Right lobe of liver (tissue), 6 donors: ENCODE measurements around the gene MAP2K2. TPM values are rescaled to one million over a fixed set of nuclear protein-coding genes. Genes with fewer than 3 reads are reported as not detected.

Source experiments
- ATAC-seq, 4 donors: fragments of 200-7000 bp; cut with Tn5 transposase; one replicate each; pipeline ENCODE4 v1.9.1; 2020; ENCODE audit warnings: mild to moderate bottlenecking in 4 of 4, moderate library complexity in 4 of 4
- DNase-seq, 3 donors: peaks; one replicate each; pipeline ENCODE4 v3.0.0-alpha.2; 2020
- H3K27ac ChIP-seq, 3 donors: fragments of 200-600 bp; one replicate each; pipeline ENCODE4 v1.8.0; 2022
- H3K27me3 ChIP-seq, 2 donors: fragments of 200-600 bp; one replicate each; pipeline ENCODE4 v1.8.0; 2022
- H3K36me3 ChIP-seq, 4 donors: fragments of 200-600 bp; sonication (generic) in 1 of 4; one replicate each; pipeline versions ENCODE4 v1.5.1 to v1.8.0; 2017 to 2022; ENCODE audit warnings: control low read depth in 1 of 4
- H3K4me1 ChIP-seq, 4 donors: fragments of 200-600 bp; sonication (generic) in 1 of 4; one replicate each; pipeline versions ENCODE4 v1.5.1 to v1.8.0; 2017 to 2022; ENCODE audit warnings: control low read depth in 1 of 4
- H3K4me3 ChIP-seq, 3 donors: fragments of 200-600 bp; one replicate each; pipeline ENCODE4 v1.8.0; 2022
- H3K9me3 ChIP-seq, 4 donors: fragments of 200-600 bp; sonication (generic) in 1 of 4; one replicate each; pipeline versions ENCODE4 v1.5.1 to v1.8.0; 2017 to 2022; ENCODE audit warnings: control low read depth in 1 of 4
- POLR2A ChIP-seq: fragments of 450-650 bp; IDR thresholded peaks from one replicate; pipeline ENCODE4 v1.6.1; 2017; ENCODE audit warnings: antibody characterized with exemption, mild to moderate bottlenecking
- WGBS: methylation state at CpG from one replicate; pipeline ENCODE4 v1.1.6; 2018; ENCODE audit warnings: low coverage, low lambda C conversion rate; ENCODE audit not compliant: insufficient coverage; ENCODE audit errors: missing lambda C conversion rate; 5-methylcytosine and 5-hydroxymethylcytosine counted together
- intact Hi-C, 2 donors: fragments of 100-400 bp; cut with DNase I; formaldehyde crosslinking; loops; one replicate each; pipeline versions ENCODE4 v1.11.2 to v1.14.1; 2022
- total RNA-seq, 6 experiments: library from RNA; depleted of rRNA in 2 of 6; stranded (reverse); fragments of >200 nt in 2 of 6; fragmentation: NEBNext Ultra II Directional in 3 of 6; extraction: Animal tissue kit (Norgen Biotek cat#: 25700) in 3 of 6; gene quantifications; one replicate each; pipeline versions ENCODE4 v1.1.0 to v1.2.4, GENCODE V29; 2016 to 2023
- TF ChIP-seq, protein P1 (sequence below), 4 donors: fragments of 200-600 bp in 3 of 4; fragments of 450-650 bp in 1 of 4; IDR thresholded peaks; one replicate each; pipeline versions ENCODE4 v1.5.1 to v1.8.0; 2016 to 2022; ENCODE audit warnings: antibody characterized with exemption in 4 of 4, mild to moderate bottlenecking in 2 of 4
- donor health status: DM: no; HTN: yes; CAD: no.
- donor health status: DM: no; HTN: no; CAD: no.
- donor health status: DM: no; HTN: no; CAD: no.
- donor health status: DM: no; HTN: yes; CAD: no.
- donor health status: DM: no; HTN: yes; CAD: no.

The MAP2K2 gene
- total RNA-seq, 6 experiments from 2014 or later, result 50.2 to 75.7 (median 59.8) TPM

GRCh38 chr19:4064496-4065260 is 59.2 kb downstream of the MAP2K2 start:
- no peaks in the 10 kb centered on the region for H3K9me3 ChIP-seq
- 0% methylated on average over 5 of the region's 57 CpGs for WGBS
- no peaks in the 10 kb centered on the region for H3K36me3 ChIP-seq
- H3K27me3 ChIP-seq, result no peaks in the 10 kb centered on the region
- H3K27ac ChIP-seq, result peak overlapping the region; percentile 79 to 96 (median 94)
- TF ChIP-seq, protein P1, sequence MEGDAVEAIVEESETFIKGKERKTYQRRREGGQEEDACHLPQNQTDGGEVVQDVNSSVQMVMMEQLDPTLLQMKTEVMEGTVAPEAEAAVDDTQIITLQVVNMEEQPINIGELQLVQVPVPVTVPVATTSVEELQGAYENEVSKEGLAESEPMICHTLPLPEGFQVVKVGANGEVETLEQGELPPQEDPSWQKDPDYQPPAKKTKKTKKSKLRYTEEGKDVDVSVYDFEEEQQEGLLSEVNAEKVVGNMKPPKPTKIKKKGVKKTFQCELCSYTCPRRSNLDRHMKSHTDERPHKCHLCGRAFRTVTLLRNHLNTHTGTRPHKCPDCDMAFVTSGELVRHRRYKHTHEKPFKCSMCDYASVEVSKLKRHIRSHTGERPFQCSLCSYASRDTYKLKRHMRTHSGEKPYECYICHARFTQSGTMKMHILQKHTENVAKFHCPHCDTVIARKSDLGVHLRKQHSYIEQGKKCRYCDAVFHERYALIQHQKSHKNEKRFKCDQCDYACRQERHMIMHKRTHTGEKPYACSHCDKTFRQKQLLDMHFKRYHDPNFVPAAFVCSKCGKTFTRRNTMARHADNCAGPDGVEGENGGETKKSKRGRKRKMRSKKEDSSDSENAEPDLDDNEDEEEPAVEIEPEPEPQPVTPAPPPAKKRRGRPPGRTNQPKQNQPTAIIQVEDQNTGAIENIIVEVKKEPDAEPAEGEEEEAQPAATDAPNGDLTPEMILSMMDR (IDR thresholded peaks at IDR 0.05), result no peak
- TF ChIP-seq POLR2A, result no peak
- DNase-seq (peak; percentile 68 to 77 (median 75)), ATAC-seq (no peak)
- H3K4me3 ChIP-seq, result peak overlapping the region; percentile 79 to 95 (median 90)
- peaks cover 0 to 47% (median 23%) of the 10 kb centered on the region in 4 donors for H3K4me1 ChIP-seq
- intact Hi-C loops, result loop anchor here (10.0 kb wide), 2 partner anchors 50 to 60 kb away; partner anchors contain the start of gene PIAS4 (in 1 of the 2)

- DNase-seq (no peak), ATAC-seq (no peak)
- no peaks in the 10 kb centered on the region for H3K9me3 ChIP-seq
- WGBS, result 0% methylated on average over 7 of the region's 24 CpGs
- H3K27me3 ChIP-seq, result no peaks in the 10 kb centered on the region
- peak overlapping the region; percentile 79 to 96 (median 94) for H3K27ac ChIP-seq
- TF ChIP-seq, protein P1 (IDR thresholded peaks at IDR 0.05), result no peak
- TF ChIP-seq POLR2A, result no peak
- H3K36me3 ChIP-seq, result no peaks in the 10 kb centered on the region
- intact Hi-C loops, result loop anchor here (10.0 kb wide), 2 partner anchors 49 to 59 kb away; partner anchors contain the start of gene PIAS4 (in 1 of the 2)
- H3K4me3 ChIP-seq, result peak overlapping the region; percentile 79 to 95 (median 90)
- peaks cover 0 to 52% (median 26%) of the 10 kb centered on the region in 4 donors for H3K4me1 ChIP-seq
Observed at GRCh38 chr19:4064149-4064495, 59.8 kb downstream of the MAP2K2 start.

DNA sequence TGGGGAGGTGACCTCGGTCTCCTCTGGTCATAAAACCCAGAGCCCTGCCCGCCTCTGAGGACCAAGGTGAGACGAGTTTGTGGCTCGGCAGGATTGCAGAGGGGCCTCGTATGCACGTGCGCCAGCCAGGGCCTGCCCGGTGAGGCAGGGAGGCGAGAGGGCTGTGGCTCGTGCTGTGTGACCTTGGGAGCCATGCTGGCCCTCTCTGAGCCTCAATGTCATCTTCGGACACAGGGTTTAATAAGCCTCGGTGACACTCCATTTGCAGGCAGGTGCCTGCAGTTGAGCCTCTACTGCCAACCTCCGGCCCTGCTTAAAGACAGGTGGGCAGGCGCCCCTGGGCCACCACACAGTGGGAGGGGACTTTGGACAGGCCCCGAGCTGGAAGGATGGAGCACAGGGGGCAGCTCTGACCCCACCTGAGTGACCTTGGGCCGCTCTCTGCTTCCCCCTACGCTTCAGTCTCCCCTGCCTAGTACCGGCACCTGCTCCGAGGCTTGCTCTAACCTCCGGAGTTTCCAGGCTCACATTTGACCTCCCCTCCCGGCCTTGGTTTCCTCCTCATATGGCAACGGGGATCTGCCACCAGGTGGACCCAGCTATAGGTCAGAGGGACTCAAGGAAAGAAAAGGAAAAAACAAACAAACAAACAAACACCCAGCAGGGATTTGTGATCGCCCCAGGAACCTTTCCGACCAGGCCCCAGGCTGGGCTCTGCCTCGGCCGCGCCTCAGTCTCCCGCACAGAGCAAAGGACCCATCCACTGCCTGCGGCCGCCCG is 60.4 kb downstream of the MAP2K2 start:
- WGBS, result 15% methylated on average over 17 of the region's 31 CpGs
- no peaks in the 10 kb centered on the region for H3K9me3 ChIP-seq
- TF ChIP-seq, protein P1 (IDR thresholded peaks at IDR 0.05), result peak in 2 of 4 donors; percentile 17 to 24
- TF ChIP-seq POLR2A, result no peak
- intact Hi-C loops, result loop anchor here (10.0 kb wide), 2 partner anchors 49 to 59 kb away; partner anchors contain the start of gene PIAS4 (in 1 of the 2)
- peak overlapping the region; percentile 79 to 95 (median 90) for H3K4me3 ChIP-seq
- peaks cover 0 to 58% (median 29%) of the 10 kb centered on the region in 4 donors for H3K4me1 ChIP-seq
- no peaks in the 10 kb centered on the region for H3K36me3 ChIP-seq
- no peaks in the 10 kb centered on the region for H3K27me3 ChIP-seq
- no peak for ATAC-seq
- peak overlapping the region; percentile 79 to 96 (median 94) for H3K27ac ChIP-seq
- DNase-seq, result peak in 1 of 3 donors; percentile 58

DNA sequence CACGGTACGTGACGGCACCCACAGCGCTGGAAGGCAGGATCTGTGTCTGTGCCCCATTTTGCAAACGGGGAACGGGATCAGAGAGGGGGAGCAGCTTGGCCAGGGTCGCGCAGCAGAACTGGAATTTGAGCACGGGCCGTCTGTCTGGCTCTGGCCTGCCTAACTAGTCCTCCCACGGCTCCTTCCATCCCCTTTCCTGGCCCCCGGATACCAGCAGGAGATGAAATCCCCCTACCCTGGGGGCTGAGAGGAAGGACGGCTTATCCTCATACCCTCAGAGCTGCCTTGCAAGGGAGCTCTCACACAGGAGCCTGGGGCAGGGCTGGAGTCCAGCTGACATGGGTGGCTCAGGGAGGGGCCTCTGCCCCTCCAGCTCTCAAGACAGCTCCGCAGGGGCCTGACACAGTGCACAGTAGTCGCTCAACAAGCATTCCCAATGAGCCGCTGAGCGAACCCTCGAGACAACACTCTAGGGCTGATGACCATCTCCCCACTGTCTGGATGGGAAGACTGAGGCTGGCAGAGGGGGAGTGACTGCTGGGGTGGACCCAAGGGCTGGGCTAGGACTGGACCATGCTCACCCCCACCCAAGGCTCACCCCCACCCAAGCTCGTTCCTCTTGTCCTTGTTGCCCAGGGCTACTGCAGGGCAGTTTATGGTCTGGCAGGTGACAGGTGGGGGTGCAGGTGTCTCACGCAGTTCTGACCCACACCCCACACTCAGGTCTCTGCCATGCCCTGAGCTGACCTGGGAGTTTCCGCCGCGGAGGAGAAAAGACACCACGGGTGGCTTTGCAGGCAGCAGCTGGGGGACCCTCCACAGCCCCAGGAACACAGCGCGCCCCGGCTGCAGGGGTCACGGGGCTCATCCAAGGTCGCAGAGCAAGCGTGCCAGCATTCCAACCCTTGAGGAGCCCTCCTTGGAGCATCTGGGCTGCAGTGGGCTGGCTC is 61.2 kb downstream of the MAP2K2 start:
- Histone ChIP-seq H3K4me1 (peaks cover 0 to 61% (median 35%) of the 10 kb centered on the region in 4 donors), H3K9me3 (no peaks in the 10 kb centered on the region), H3K4me3 (peak overlapping the region; percentile 48 to 95 (median 90)), H3K27me3 (no peaks in the 10 kb centered on the region), H3K27ac (peak overlapping the region; percentile 79 to 94 (median 93)), H3K36me3 (no peaks in the 10 kb centered on the region)
- WGBS, result no CpG with 5 or more reads among the region's 30 CpGs
- TF ChIP-seq, protein P1 (IDR thresholded peaks at IDR 0.05), result no peak
- TF ChIP-seq POLR2A, result no peak
- ATAC-seq, result no peak
- DNase-seq, result peak in 1 of 3 donors; percentile 58
- intact Hi-C loops, result loop anchor here (10.0 kb wide), 2 partner anchors 48 to 58 kb away; partner anchors contain the start of gene PIAS4 (in 1 of the 2)
